H9 (cell line): Measurements from ENCODE around the gene SPRTN. TPM values are rescaled to one million over a fixed set of nuclear protein-coding genes. Genes with fewer than 3 reads are reported as not detected.

Experiments used
- DNase-seq: peaks from one replicate; pipeline ENCODE4 v3.0.0-alpha.2; 2017
- H2AFZ ChIP-seq: one replicate; pipeline ENCODE4 v1.6.1; 2013; ENCODE audit warnings: mild to moderate bottlenecking, low read length, control low read depth, moderate library complexity
- H2AK5ac ChIP-seq: 2 replicates; pipeline ENCODE4 v1.6.1; 2013; ENCODE audit warnings: low read length, control low read depth, mixed read lengths; ENCODE audit not compliant: insufficient read length
- H2BK120ac ChIP-seq: one replicate; pipeline ENCODE4 v1.6.1; 2013; ENCODE audit warnings: low read depth, mild to moderate bottlenecking, low read length, control low read depth, inconsistent platforms; ENCODE audit not compliant: poor library complexity, severe bottlenecking
- H2BK12ac ChIP-seq: 2 replicates; pipeline ENCODE4 v1.6.1; 2013; ENCODE audit warnings: low read length, control low read depth, mixed read lengths, low read depth; ENCODE audit not compliant: insufficient read length
- H2BK15ac ChIP-seq: 2 replicates; pipeline ENCODE4 v1.6.1; 2013; ENCODE audit warnings: low read depth, low read length, control low read depth
- H2BK20ac ChIP-seq: one replicate; pipeline ENCODE4 v1.6.1; 2013; ENCODE audit warnings: low read depth, mild to moderate bottlenecking, low read length, control low read depth, inconsistent platforms; ENCODE audit not compliant: poor library complexity, severe bottlenecking
- H2BK5ac ChIP-seq: 2 replicates; pipeline ENCODE4 v1.6.1; 2013; ENCODE audit warnings: low read length, control low read depth, mixed read lengths; ENCODE audit not compliant: insufficient read length
- H3K14ac ChIP-seq: 2 replicates; pipeline ENCODE4 v1.6.1; 2013; ENCODE audit warnings: low read length, control low read depth; ENCODE audit not compliant: insufficient read depth
- H3K18ac ChIP-seq: 2 replicates; pipeline ENCODE4 v1.6.1; 2013; ENCODE audit warnings: low read depth, mild to moderate bottlenecking, mixed read lengths, low read length, control low read depth; ENCODE audit not compliant: insufficient read length
- H3K23ac ChIP-seq: 2 replicates; pipeline ENCODE4 v1.6.1; 2013; ENCODE audit warnings: low read length, control low read depth, mixed read lengths, low read depth; ENCODE audit not compliant: insufficient read length
- H3K23me2 ChIP-seq: 2 replicates; pipeline ENCODE4 v1.6.1; 2013; ENCODE audit warnings: low read depth, mild to moderate bottlenecking, mixed read lengths, low read length, control low read depth; ENCODE audit not compliant: insufficient read length, poor library complexity, severe bottlenecking
- H3K27ac ChIP-seq: 2 replicates; pipeline ENCODE4 v1.5.1; 2013; ENCODE audit warnings: low read length, control low read depth, mixed read lengths, low read depth; ENCODE audit not compliant: insufficient read length
- H3K27me3 ChIP-seq: 2 replicates; pipeline ENCODE4 v1.6.1; 2013; ENCODE audit warnings: low read length, control low read depth, inconsistent platforms; ENCODE audit not compliant: insufficient read depth
- H3K4ac ChIP-seq: 2 replicates; pipeline ENCODE4 v1.6.1; 2013; ENCODE audit warnings: low read depth, mild to moderate bottlenecking, control low read depth, inconsistent platforms, low read length, moderate library complexity
- H3K4me1 ChIP-seq: 2 replicates; pipeline ENCODE4 v1.6.1; 2013; ENCODE audit warnings: low read length, control low read depth, inconsistent platforms; ENCODE audit not compliant: insufficient read depth
- H3K4me2 ChIP-seq: 2 replicates; pipeline ENCODE4 v1.6.1; 2013; ENCODE audit warnings: low read length, control low read depth, mixed read lengths; ENCODE audit not compliant: insufficient read length, insufficient read depth
- H3K56ac ChIP-seq: 2 replicates; pipeline ENCODE4 v1.6.1; 2013; ENCODE audit warnings: low read depth, mild to moderate bottlenecking, mixed read lengths, low read length, control low read depth; ENCODE audit not compliant: insufficient read length
- H3K79me1 ChIP-seq: 2 replicates; pipeline ENCODE4 v1.6.1; 2013; ENCODE audit warnings: low read depth, mild to moderate bottlenecking, moderate library complexity, low read length, control low read depth, inconsistent platforms; ENCODE audit not compliant: insufficient read depth, poor library complexity, severe bottlenecking
- H3K79me2 ChIP-seq: 2 replicates; pipeline ENCODE4 v1.6.1; 2013; ENCODE audit warnings: low read length, control low read depth, inconsistent platforms; ENCODE audit not compliant: insufficient read depth
- H3K9ac ChIP-seq: 2 replicates; pipeline ENCODE4 v1.6.1; 2013; ENCODE audit warnings: low read length, control low read depth, mixed read lengths; ENCODE audit not compliant: insufficient read length; ENCODE audit errors: extremely low read depth
- H3K9me3 ChIP-seq: one replicate; pipeline ENCODE4 v1.6.1; 2013; ENCODE audit warnings: low read depth, low read length, inconsistent platforms; ENCODE audit not compliant: control insufficient read depth
- H3T11ph ChIP-seq: one replicate; pipeline ENCODE4 v1.6.1; 2013; ENCODE audit warnings: mild to moderate bottlenecking, low read length, control low read depth, inconsistent platforms
- H4K20me1 ChIP-seq: one replicate; pipeline ENCODE4 v1.6.1; 2013; ENCODE audit not compliant: control insufficient read depth, insufficient read length, insufficient read depth
- H4K5ac ChIP-seq: 2 replicates; pipeline ENCODE4 v1.6.1; 2013; ENCODE audit warnings: low read depth, mild to moderate bottlenecking, mixed read lengths, low read length, control low read depth; ENCODE audit not compliant: insufficient read length
- H4K8ac ChIP-seq: replicated peaks from 2 replicates; pipeline ENCODE4 v1.6.1; 2013; ENCODE audit warnings: low read length, control low read depth, mixed read lengths, low read depth; ENCODE audit not compliant: insufficient read length
- H4K91ac ChIP-seq: 2 replicates; pipeline ENCODE4 v1.6.1; 2013; ENCODE audit warnings: low read depth, mild to moderate bottlenecking, moderate library complexity, mixed read lengths, low read length, control low read depth; ENCODE audit not compliant: insufficient read length
- H3K27ac Mint-ChIP-seq, 3 experiments: 2 replicates in 2 of 3; 3 replicates in 1 of 3; pipeline ENCODE4 v1.8.0; 2020 to 2021; ENCODE audit warnings: mixed read lengths in 3 of 3, mild to moderate bottlenecking in 1 of 3, moderate library complexity in 1 of 3
- H3K27me3 Mint-ChIP-seq: 2 replicates; pipeline ENCODE4 v1.8.0; 2021; ENCODE audit warnings: low read depth, mild to moderate bottlenecking, moderate library complexity, mixed read lengths
- H3K36me3 Mint-ChIP-seq, 3 experiments: 2 replicates in 2 of 3; 3 replicates in 1 of 3; pipeline ENCODE4 v1.8.0; 2020 to 2021; ENCODE audit warnings: low read depth in 3 of 3, mixed read lengths in 3 of 3; ENCODE audit not compliant: insufficient read depth in 1 of 3
- H3K4me1 Mint-ChIP-seq, 2 experiments: 2 replicates each; pipeline ENCODE4 v1.8.0; 2020; ENCODE audit warnings: mixed read lengths in 2 of 2
- H3K4me3 Mint-ChIP-seq, 2 experiments: 2 replicates in 1 of 2; 3 replicates in 1 of 2; pipeline ENCODE4 v1.8.0; 2020 to 2021; ENCODE audit warnings: mild to moderate bottlenecking in 2 of 2, mixed read lengths in 2 of 2, moderate library complexity in 1 of 2
- H3K9me3 Mint-ChIP-seq, 2 experiments: 2 replicates in 1 of 2; 3 replicates in 1 of 2; pipeline ENCODE4 v1.8.0; 2020; ENCODE audit warnings: mild to moderate bottlenecking in 2 of 2, mixed read lengths in 2 of 2, moderate library complexity in 1 of 2
- CTCF ChIP-seq: fragments of 200-600 bp; sonication (generic); conservative IDR thresholded peaks from 3 replicates; pipeline ENCODE4 v1.8.0; 2021; ENCODE audit warnings: antibody characterized with exemption, mild to moderate bottlenecking
- WGBS: extraction: QIAGEN DNeasy Blood & Tissue Kit; methylation state at CpG from one replicate; pipeline ENCODE4 v1.1.7; 2013; ENCODE audit warnings: missing lambda C conversion rate, low lambda C conversion rate, mixed read lengths; ENCODE audit not compliant: insufficient read length; ENCODE audit errors: extremely low coverage; 5-methylcytosine and 5-hydroxymethylcytosine counted together
- total RNA-seq: library from RNA; stranded (reverse); gene quantifications from 2 replicates; pipeline ENCODE4 v1.2.1, GENCODE V29; 2021

The SPRTN gene
- total RNA-seq, 1 experiment from 2014 or later, result 14.8 TPM

- Histone ChIP-seq H3K27ac (no peak overlapping the region), H3K27me3 (no peaks in the 10 kb centered on the region), H3K23me2 (peaks cover 16% of the 10 kb centered on the region), H3K18ac (no peak overlapping the region), H3K79me1 (peaks cover 3% of the 10 kb centered on the region), H3K9ac (no peak overlapping the region), H2BK15ac (no peak overlapping the region), H2BK5ac (no peak overlapping the region), H2BK12ac (no peak overlapping the region), H3K56ac (no peak overlapping the region), H3K79me2 (peaks cover 13% of the 10 kb centered on the region; the same call in 1 of the 2 replicates), H2AFZ (no peak overlapping the region), H2BK120ac (no peak overlapping the region), H3T11ph (no peak overlapping the region), H4K91ac (no peak overlapping the region), H3K4me1 (peaks cover 7% of the 10 kb centered on the region; the same call in 1 of the 2 replicates), H3K14ac (no peak overlapping the region), H3K4ac (no peak overlapping the region), H3K23ac (no peak overlapping the region), H4K20me1 (no peaks in the 10 kb centered on the region), H3K9me3 (no peaks in the 10 kb centered on the region), H3K4me2 (no peak overlapping the region), H4K8ac (no peak overlapping the region), H2AK5ac (no peak overlapping the region), H2BK20ac (no peak overlapping the region), H4K5ac (no peak overlapping the region)
- TF ChIP-seq CTCF, result no peak
- H3K27me3 Mint-ChIP-seq, result peaks cover 2% of the 10 kb centered on the region; the same call in 1 of the 2 replicates
- no CpG with 5 or more reads among the region's 6 CpGs for WGBS
- no peak overlapping the region; a peak in 1 of 7 replicates for H3K27ac Mint-ChIP-seq
- peaks cover 22 to 25% of the 10 kb centered on the region in 2 experiments for H3K4me1 Mint-ChIP-seq
- no peak for DNase-seq
- peaks cover 2 to 4% of the 10 kb centered on the region in 2 experiments; a peak in 2 of 5 replicates for H3K9me3 Mint-ChIP-seq
- no peak overlapping the region; a peak in 1 of 5 replicates for H3K4me3 Mint-ChIP-seq
- H3K36me3 Mint-ChIP-seq, result peaks cover 15 to 43% (median 29%) of the 10 kb centered on the region in 3 experiments; a peak in 6 of 7 replicates
These were observed 2.4 kb downstream of the SPRTN start for GRCh38 chr1:231340328-231341013.
